Testis (tissue), 2 donors: ENCODE data around the gene SPATA2.

ENCODE experiments used
- POLR2A ChIP-seq: fragments of 450-650 bp; IDR thresholded peaks from one replicate; pipeline ENCODE4 v1.6.1; 2017; ENCODE audit warnings: antibody characterized with exemption, mild to moderate bottlenecking, moderate library complexity
- TF ChIP-seq, protein P1 (sequence below), 3 experiments: fragments of 450-650 bp in 2 of 3; fragments of 200-600 bp in 1 of 3; sonication (generic) in 1 of 3; IDR thresholded peaks; one replicate each; pipeline ENCODE4 v1.5.1; 2016 to 2019; ENCODE audit warnings: antibody characterized with exemption in 3 of 3, mild to moderate bottlenecking in 2 of 3, moderate library complexity in 1 of 3

DNA sequence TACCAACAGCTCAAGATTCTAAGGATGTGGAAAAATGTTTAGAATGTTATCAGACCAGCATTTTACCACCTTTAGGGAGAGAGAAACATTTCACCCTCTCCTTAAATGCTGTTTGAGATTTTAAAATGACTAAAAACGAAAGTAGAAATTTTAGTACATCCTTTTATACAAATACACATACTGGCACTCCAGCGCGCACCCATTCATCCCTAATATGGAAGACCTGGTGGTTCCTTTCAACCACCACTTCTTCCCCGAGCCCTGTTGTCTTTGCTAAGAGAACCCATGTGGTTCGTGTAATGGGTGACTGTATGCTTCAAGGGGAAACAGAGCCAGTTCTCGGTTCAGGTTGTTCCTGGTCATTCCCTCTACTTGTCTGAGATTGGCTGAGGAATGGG is 21.3 kb downstream of the SPATA2 start:
- TF ChIP-seq, protein P1, sequence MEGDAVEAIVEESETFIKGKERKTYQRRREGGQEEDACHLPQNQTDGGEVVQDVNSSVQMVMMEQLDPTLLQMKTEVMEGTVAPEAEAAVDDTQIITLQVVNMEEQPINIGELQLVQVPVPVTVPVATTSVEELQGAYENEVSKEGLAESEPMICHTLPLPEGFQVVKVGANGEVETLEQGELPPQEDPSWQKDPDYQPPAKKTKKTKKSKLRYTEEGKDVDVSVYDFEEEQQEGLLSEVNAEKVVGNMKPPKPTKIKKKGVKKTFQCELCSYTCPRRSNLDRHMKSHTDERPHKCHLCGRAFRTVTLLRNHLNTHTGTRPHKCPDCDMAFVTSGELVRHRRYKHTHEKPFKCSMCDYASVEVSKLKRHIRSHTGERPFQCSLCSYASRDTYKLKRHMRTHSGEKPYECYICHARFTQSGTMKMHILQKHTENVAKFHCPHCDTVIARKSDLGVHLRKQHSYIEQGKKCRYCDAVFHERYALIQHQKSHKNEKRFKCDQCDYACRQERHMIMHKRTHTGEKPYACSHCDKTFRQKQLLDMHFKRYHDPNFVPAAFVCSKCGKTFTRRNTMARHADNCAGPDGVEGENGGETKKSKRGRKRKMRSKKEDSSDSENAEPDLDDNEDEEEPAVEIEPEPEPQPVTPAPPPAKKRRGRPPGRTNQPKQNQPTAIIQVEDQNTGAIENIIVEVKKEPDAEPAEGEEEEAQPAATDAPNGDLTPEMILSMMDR (IDR thresholded peaks at IDR 0.05), result no peak
- no peak for TF ChIP-seq POLR2A
